PC-9 (cell line): ENCODE measurements around the gene GATAD2B. TPM values are rescaled to one million over a fixed set of nuclear protein-coding genes. Genes with fewer than 3 reads are reported as not detected.

ENCODE experiments used
- BruUV-seq: library from RNA; stranded (reverse); fragments of 400-500 nt; replicated peaks from 2 replicates; lab custom pipeline; 2021; lab: Mats Ljungman, UMichigan
- CTCF ChIA-PET: fragments of 300-600 bp; sonication (Branson Sonifier 250); formaldehyde crosslinking; loops from one replicate; lab custom pipeline; 2022; ENCODE audit warnings: antibody characterized with exemption; lab: Charles Lee
- POLR2A ChIA-PET: fragments of 300-600 bp; sonication (Branson Sonifier 250); formaldehyde crosslinking; loops from one replicate; lab custom pipeline; 2022; ENCODE audit warnings: antibody characterized with exemption; ENCODE audit not compliant: unreplicated experiment; lab: Charles Lee
- DNase-seq, 2 experiments: peaks; one replicate each; pipeline versions ENCODE4 v3.0.0 to v3.0.0-alpha.2; 2015 to 2022; ENCODE audit warnings: mixed read lengths in 1 of 2
- H2AFZ ChIP-seq: fragments of 200-600 bp; sonication (generic); 2 replicates; pipeline ENCODE4 v1.8.1; 2017; ENCODE audit warnings: antibody characterized with exemption
- H3F3A ChIP-seq: fragments of 200-600 bp; sonication (generic); 2 replicates; pipeline ENCODE4 v1.8.1; 2017; ENCODE audit warnings: antibody characterized with exemption, mild to moderate bottlenecking, low read depth; ENCODE audit not compliant: insufficient read depth
- H3K27ac ChIP-seq: fragments of 200-600 bp; sonication (generic); 2 replicates; pipeline ENCODE4 v1.6.1; 2016; ENCODE audit warnings: mixed run types
- H3K27me3 ChIP-seq: fragments of 200-600 bp; sonication (generic); 2 replicates; pipeline ENCODE4 v1.6.1; 2016; ENCODE audit warnings: low read depth, mixed run types; ENCODE audit not compliant: insufficient read depth
- H3K36me3 ChIP-seq: fragments of 200-600 bp; sonication (generic); 2 replicates; pipeline ENCODE4 v1.6.1; 2016; ENCODE audit warnings: low read depth, mixed run types
- H3K4me1 ChIP-seq: fragments of 200-600 bp; sonication (generic); replicated peaks from 2 replicates; pipeline ENCODE4 v1.6.1; 2016; ENCODE audit warnings: mixed run types; ENCODE audit not compliant: insufficient read depth
- H3K4me2 ChIP-seq: fragments of 200-600 bp; sonication (generic); 2 replicates; pipeline ENCODE4 v1.6.1; 2017; ENCODE audit warnings: mixed run types
- H3K4me3 ChIP-seq: fragments of 200-600 bp; sonication (generic); 2 replicates; pipeline ENCODE4 v1.6.1; 2016; ENCODE audit warnings: mixed run types
- H3K79me2 ChIP-seq: fragments of 200-600 bp; sonication (generic); 2 replicates; pipeline ENCODE4 v1.6.1; 2017; ENCODE audit warnings: low read depth, mixed run types
- H3K9me2 ChIP-seq: fragments of 200-600 bp; sonication (generic); 2 replicates; pipeline ENCODE4 v1.8.1; 2017; ENCODE audit warnings: mild to moderate bottlenecking; ENCODE audit not compliant: insufficient read depth
- H3K9me3 ChIP-seq: fragments of 200-600 bp; sonication (generic); 2 replicates; pipeline ENCODE4 v1.8.1; 2016; ENCODE audit warnings: low read depth; ENCODE audit not compliant: insufficient read depth
- H4K20me1 ChIP-seq: fragments of 200-600 bp; sonication (generic); 2 replicates; pipeline ENCODE4 v1.8.1; 2017; ENCODE audit not compliant: insufficient read depth
- EZH2 ChIP-seq: fragments of 200-600 bp; sonication (generic); IDR thresholded peaks from 2 replicates; pipeline ENCODE4 v1.8.0; 2017; ENCODE audit warnings: antibody characterized with exemption, low read depth
- intact Hi-C: fragments of 100-400 bp; cut with micrococcal nuclease; formaldehyde crosslinking; loops from one replicate; pipeline ENCODE4 v1.10.0; 2022; ENCODE audit not compliant: unreplicated experiment
- total RNA-seq: library from RNA; stranded (reverse); gene quantifications from 2 replicates; pipeline ENCODE4 v1.2.3, GENCODE V29; 2021
- TF ChIP-seq, protein P1 (sequence below): fragments of 200-600 bp; sonication (generic); conservative IDR thresholded peaks from 2 replicates; pipeline ENCODE4 v1.6.1; 2017; ENCODE audit warnings: mixed run types, antibody characterized with exemption, mild to moderate bottlenecking, moderate library complexity

Gene GATAD2B
- total RNA-seq, 1 experiment from 2014 or later, result 56.1 TPM

DNA sequence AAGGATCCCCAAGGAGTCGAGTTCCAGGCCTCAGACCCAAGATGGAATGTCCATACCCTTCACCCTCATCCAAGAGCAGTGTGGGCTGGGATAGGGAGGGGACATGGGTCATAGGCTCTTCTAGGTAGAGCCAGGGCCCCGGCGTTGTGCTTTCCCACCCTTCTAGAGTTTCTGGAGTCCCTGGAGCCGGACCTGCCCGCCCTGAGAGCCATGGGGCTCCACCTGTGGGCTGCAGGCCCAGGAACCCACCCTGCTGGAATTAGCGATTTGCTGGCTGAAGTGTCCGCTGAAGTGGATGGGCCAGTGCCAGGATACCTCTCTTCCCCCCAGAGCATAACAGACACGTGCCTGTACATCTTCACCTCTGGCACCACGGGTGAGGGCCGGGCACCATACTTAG is 146.4 kb downstream of the GATAD2B start:
- ChIA-PET POLR2A (interaction anchor here (0.6 kb wide), 1 partner anchor 9 kb away, joined by 3 read pairs; no protein-coding TSS in a partner anchor), CTCF (no interaction called here)
- Histone ChIP-seq H3K4me1 (0 out of 2 replicates have a peak, but pooled peaks cover 12% of the 10 kb centered on the region), H3K4me3 (peak overlapping the region; percentile 89; the same call in 1 of the 2 replicates), H3K9me3 (no peaks in the 10 kb centered on the region), H3K36me3 (no peaks in the 10 kb centered on the region), H3K27ac (no peak overlapping the region), H3K4me2 (peak overlapping the region; percentile 93), H3K9me2 (no peaks in the 10 kb centered on the region), H3K79me2 (no peaks in the 10 kb centered on the region), H4K20me1 (0 out of 2 replicates have a peak, but pooled peaks cover 4% of the 10 kb centered on the region), H2AFZ (peak overlapping the region; percentile 80), H3F3A (peaks cover 13% of the 10 kb centered on the region; the same call in 1 of the 2 replicates), H3K27me3 (no peaks in the 10 kb centered on the region)
- intact Hi-C loops, result loop anchor here (5.0 kb wide), 1 partner anchor 211 kb away; the partner anchor contains the start of gene RAB13
- no TSS peak for BruUV-seq
- TF ChIP-seq EZH2, result no peak
- TF ChIP-seq, protein P1, sequence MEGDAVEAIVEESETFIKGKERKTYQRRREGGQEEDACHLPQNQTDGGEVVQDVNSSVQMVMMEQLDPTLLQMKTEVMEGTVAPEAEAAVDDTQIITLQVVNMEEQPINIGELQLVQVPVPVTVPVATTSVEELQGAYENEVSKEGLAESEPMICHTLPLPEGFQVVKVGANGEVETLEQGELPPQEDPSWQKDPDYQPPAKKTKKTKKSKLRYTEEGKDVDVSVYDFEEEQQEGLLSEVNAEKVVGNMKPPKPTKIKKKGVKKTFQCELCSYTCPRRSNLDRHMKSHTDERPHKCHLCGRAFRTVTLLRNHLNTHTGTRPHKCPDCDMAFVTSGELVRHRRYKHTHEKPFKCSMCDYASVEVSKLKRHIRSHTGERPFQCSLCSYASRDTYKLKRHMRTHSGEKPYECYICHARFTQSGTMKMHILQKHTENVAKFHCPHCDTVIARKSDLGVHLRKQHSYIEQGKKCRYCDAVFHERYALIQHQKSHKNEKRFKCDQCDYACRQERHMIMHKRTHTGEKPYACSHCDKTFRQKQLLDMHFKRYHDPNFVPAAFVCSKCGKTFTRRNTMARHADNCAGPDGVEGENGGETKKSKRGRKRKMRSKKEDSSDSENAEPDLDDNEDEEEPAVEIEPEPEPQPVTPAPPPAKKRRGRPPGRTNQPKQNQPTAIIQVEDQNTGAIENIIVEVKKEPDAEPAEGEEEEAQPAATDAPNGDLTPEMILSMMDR, result no peak
- no peak for DNase-seq

DNA sequence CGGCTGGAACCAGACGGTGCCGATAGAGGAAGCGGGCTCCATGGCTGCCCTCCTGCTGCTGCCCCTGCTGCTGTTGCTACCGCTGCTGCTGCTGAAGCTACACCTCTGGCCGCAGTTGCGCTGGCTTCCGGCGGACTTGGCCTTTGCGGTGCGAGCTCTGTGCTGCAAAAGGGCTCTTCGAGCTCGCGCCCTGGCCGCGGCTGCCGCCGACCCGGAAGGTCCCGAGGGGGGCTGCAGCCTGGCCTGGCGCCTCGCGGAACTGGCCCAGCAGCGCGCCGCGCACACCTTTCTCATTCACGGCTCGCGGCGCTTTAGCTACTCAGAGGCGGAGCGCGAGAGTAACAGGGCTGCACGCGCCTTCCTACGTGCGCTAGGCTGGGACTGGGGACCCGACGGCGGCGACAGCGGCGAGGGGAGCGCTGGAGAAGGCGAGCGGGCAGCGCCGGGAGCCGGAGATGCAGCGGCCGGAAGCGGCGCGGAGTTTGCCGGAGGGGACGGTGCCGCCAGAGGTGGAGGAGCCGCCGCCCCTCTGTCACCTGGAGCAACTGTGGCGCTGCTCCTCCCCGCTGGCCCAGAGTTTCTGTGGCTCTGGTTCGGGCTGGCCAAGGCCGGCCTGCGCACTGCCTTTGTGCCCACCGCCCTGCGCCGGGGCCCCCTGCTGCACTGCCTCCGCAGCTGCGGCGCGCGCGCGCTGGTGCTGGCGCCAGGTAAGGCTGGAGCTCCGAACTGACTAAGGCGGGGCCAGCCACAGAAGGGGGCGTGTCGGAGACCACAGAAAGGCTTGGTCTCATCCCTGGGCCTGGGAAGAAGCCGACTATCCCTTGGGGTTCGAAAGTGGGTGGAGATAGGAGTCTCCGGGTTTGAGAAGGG is 147.1 kb downstream of the GATAD2B start:
- Histone ChIP-seq H2AFZ (peak overlapping the region; percentile 80), H3K27ac (no peak overlapping the region)

DNA sequence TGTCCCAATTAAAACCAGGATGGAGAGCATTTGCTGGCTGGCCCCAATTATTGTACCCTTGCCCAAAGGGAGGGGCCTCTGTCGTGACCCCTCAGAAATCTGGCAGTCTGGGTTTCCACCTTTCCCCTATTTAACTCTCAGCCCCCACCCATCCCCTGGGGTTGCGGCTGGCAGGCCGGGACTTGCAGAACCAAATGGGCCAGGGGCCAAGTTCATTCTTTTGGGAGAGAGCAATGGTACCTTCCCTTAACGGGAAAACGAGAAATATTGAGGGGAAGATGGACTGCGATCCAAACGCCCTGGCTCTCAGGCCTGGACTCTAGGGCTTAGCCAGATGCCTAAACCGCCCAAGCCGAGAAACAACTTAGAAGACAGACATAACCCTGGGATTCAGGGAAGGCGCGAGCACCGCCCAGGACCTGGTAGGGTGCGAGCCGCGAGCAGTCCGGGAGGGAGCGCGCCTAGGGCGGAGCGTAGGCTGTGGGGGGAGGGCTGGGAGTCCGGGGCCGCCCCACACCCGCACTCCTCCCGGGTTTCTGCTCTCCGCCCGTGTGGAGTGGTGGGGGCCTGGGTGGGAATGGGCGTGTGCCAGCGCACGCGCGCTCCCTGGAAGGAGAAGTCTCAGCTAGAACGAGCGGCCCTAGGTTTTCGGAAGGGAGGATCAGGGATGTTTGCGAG is 147.9 kb downstream of the GATAD2B start, which contains the start of gene SLC27A3:
Gene SLC27A3 (plus strand): TSS at position 628 of the 678 bp plus-strand sequence. CDS start 91 bp downstream, outside the sequence.
- CTCF ChIA-PET, result interaction anchor here (0.6 kb wide), 1 partner anchor 65 kb away, joined by 5 read pairs; no protein-coding TSS in a partner anchor
- POLR2A ChIA-PET, result interaction anchor here (0.8 kb wide), 1 partner anchor 188 kb away, joined by 4 read pairs; no protein-coding TSS in a partner anchor
- no TSS peak for BruUV-seq
- no peak for TF ChIP-seq EZH2
- TF ChIP-seq, protein P1, result no peak
- Histone ChIP-seq H3K4me2 (peak within 1 kb of the TSS; percentile 93), H3K79me2 (no peaks in the 10 kb centered on the region), H3K9me2 (no peaks in the 10 kb centered on the region), H3K4me3 (peak within 1 kb of the TSS; percentile 89), H3K9me3 (no peaks in the 10 kb centered on the region), H3K4me1 (0 out of 2 replicates have a peak, but pooled peaks cover 12% of the 10 kb centered on the region), H3K27me3 (no peaks in the 10 kb centered on the region), H2AFZ (peak within 1 kb of the TSS; percentile 80), H3K27ac (no peak within 1 kb of the TSS), H3F3A (peaks cover 13% of the 10 kb centered on the region; the same call in 1 of the 2 replicates), H3K36me3 (no peaks in the 10 kb centered on the region), H4K20me1 (0 out of 2 replicates have a peak, but pooled peaks cover 4% of the 10 kb centered on the region)
- DNase-seq, result peak in 1 of 2 experiments; percentile 59
- intact Hi-C loops, result loop anchor here (5.0 kb wide), 1 partner anchor 212 kb away; the partner anchor contains the start of gene RAB13

More for the DNA sequence above, 147.1 kb downstream of the GATAD2B start:
- ChIA-PET CTCF (interaction anchor here (0.6 kb wide), 2 partner anchors 66 to 154 kb away, joined by 3 to 5 read pairs; no protein-coding TSS in a partner anchor), POLR2A (interaction anchor here (0.6 to 0.8 kb wide), 3 partner anchors 10 to 202 kb away, joined by 3 to 7 read pairs (median 4); partner anchors contain the start of gene JTB)
- TF ChIP-seq EZH2, result no peak
- DNase-seq, result peak; percentile 58 to 76
- no peaks in the 10 kb centered on the region for H3K9me3 ChIP-seq
- H3K36me3 ChIP-seq, result no peaks in the 10 kb centered on the region
- H3K79me2 ChIP-seq, result no peaks in the 10 kb centered on the region
- H3K9me2 ChIP-seq, result no peaks in the 10 kb centered on the region
- H3K4me1 ChIP-seq, result 0 out of 2 replicates have a peak, but pooled peaks cover 12% of the 10 kb centered on the region
- H4K20me1 ChIP-seq, result 0 out of 2 replicates have a peak, but pooled peaks cover 4% of the 10 kb centered on the region
- no TSS peak for BruUV-seq
- peaks cover 13% of the 10 kb centered on the region; the same call in 1 of the 2 replicates for H3F3A ChIP-seq
- H3K4me2 ChIP-seq, result peak overlapping the region; percentile 93
- intact Hi-C loops, result loop anchor here (5.0 kb wide), 1 partner anchor 212 kb away; the partner anchor contains the start of gene RAB13
- no peaks in the 10 kb centered on the region for H3K27me3 ChIP-seq
- H3K4me3 ChIP-seq, result peak overlapping the region; percentile 89
